ENCODE results near the gene KIAA1671.
"Not testable (repeated sequence)": the region's sequence is repeated elsewhere in the genome, so short reads cannot be mapped to it uniquely, and the experiment has no call there.

The KIAA1671 gene
- total RNA-seq = 2.8 to 64.5 (median 9.5) reads per million in 17 experiments

- peak; percentile 81 to 94 (median 88) for DNase-seq
These were observed at the start of gene KIAA1671 for GRCh38 chr22:24951942-24952836. KIAA1671 (plus strand) TSS chr22:24952716; CDS start chr22:25028000, 75,284 bp downstream.

GRCh38 chr22:24905909-24906308, 46.6 kb upstream of the KIAA1671 start:
- no peak for DNase-seq

GRCh38 chr22:24907101-24907500, 45.4 kb upstream of the KIAA1671 start:
- not testable (repeated sequence) for DNase-seq

- peak in 1 of 4 experiments; percentile 5 for DNase-seq
These were observed 32.5 kb upstream of the KIAA1671 start for GRCh38 chr22:24920029-24920428.

GRCh38 chr22:24925586-24926427, 26.7 kb upstream of the KIAA1671 start:
- DNase-seq = no peak

- DNase-seq = no peak
These were observed 26.1 kb upstream of the KIAA1671 start for GRCh38 chr22:24926428-24926725.

GRCh38 chr22:24926849-24927579, 25.5 kb upstream of the KIAA1671 start:
- peak in 1 of 4 experiments; percentile 22 for DNase-seq

- no peak for DNase-seq
These were observed 24.2 kb upstream of the KIAA1671 start for GRCh38 chr22:24928322-24928721.

- no peak for DNase-seq
These were observed 21.8 kb upstream of the KIAA1671 start for GRCh38 chr22:24930678-24931077.

GRCh38 chr22:24935771-24936483, 16.6 kb upstream of the KIAA1671 start:
- DNase-seq = no peak

- DNase-seq = peak in 3 of 4 experiments; percentile 11 to 36 (median 17)
These were observed 15.4 kb upstream of the KIAA1671 start for GRCh38 chr22:24937114-24937513.

- peak; percentile 20 to 68 (median 46) for DNase-seq
These were observed 13.7 kb upstream of the KIAA1671 start for GRCh38 chr22:24938741-24939341.

GRCh38 chr22:24942301-24942700, 10.2 kb upstream of the KIAA1671 start:
- DNase-seq = no peak

- no peak for DNase-seq
These were observed 8.1 kb upstream of the KIAA1671 start for GRCh38 chr22:24944217-24944937.

- no peak for DNase-seq
These were observed 7.1 kb upstream of the KIAA1671 start for GRCh38 chr22:24945430-24945829.

- no peak for DNase-seq
These were observed 5.1 kb upstream of the KIAA1671 start for GRCh38 chr22:24947383-24947782.

GRCh38 chr22:24947881-24948280, 4.6 kb upstream of the KIAA1671 start:
- DNase-seq = no peak

- no peak for DNase-seq
These were observed 3.9 kb upstream of the KIAA1671 start for GRCh38 chr22:24948356-24949202.

- no peak for DNase-seq
These were observed 2.1 kb upstream of the KIAA1671 start for GRCh38 chr22:24950272-24950902.

Measured in suppressor macrophage (primary cell).